Thyroid gland (tissue), 4 donors: ENCODE data around the gene SVEP1. TPM values are rescaled to one million over a fixed set of nuclear protein-coding genes. Genes with fewer than 3 reads are reported as not detected.

Experiments used
- DNase-seq, 2 donors: peaks; one replicate each; pipeline ENCODE4 v3.0.0-alpha.2; 2019
- H3K27ac ChIP-seq, 3 donors: fragments of 200-600 bp; sonication (generic); 1 replicate in 2 of 3; 2 replicates in 1 of 3; pipeline ENCODE4 v1.5.1; 2016 to 2019; ENCODE audit warnings: mild to moderate bottlenecking in 1 of 3, moderate library complexity in 1 of 3
- H3K27me3 ChIP-seq: fragments of 200-600 bp; sonication (generic); one replicate; pipeline ENCODE4 v1.5.1; 2019
- H3K36me3 ChIP-seq, 2 donors: fragments of 200-600 bp; sonication (generic); one replicate each; pipeline ENCODE4 v1.5.1; 2016 to 2019
- H3K4me1 ChIP-seq, 2 donors: fragments of 200-600 bp; sonication (generic); one replicate each; pipeline ENCODE4 v1.5.1; 2017 to 2019
- H3K4me3 ChIP-seq, 3 donors: fragments of 200-600 bp; sonication (generic); replicated peaks in 1 of 3; 1 replicate in 2 of 3; 2 replicates in 1 of 3; pipeline ENCODE4 v1.5.1; 2016; ENCODE audit warnings: mild to moderate bottlenecking in 1 of 3
- H3K9me3 ChIP-seq: fragments of 200-600 bp; sonication (generic); one replicate; pipeline ENCODE4 v1.5.1; 2017
- POLR2A ChIP-seq, 2 donors: fragments of 450-650 bp; IDR thresholded peaks; one replicate each; pipeline ENCODE4 v1.6.1; 2017; ENCODE audit warnings: antibody characterized with exemption in 2 of 2, mild to moderate bottlenecking in 2 of 2, moderate library complexity in 1 of 2
- WGBS, 2 donors: methylation state at CpG; one replicate each; pipeline ENCODE4 v1.1.5; 2017; 5-methylcytosine and 5-hydroxymethylcytosine counted together
- intact Hi-C: fragments of 100-400 bp; cut with DNase I; formaldehyde crosslinking; loops from one replicate; pipeline ENCODE4 v1.15.1; 2023
- total RNA-seq, 4 donors: library from RNA; depleted of rRNA; stranded (reverse); fragments of >200 nt; gene quantifications; one replicate each; pipeline ENCODE4 v1.2.3, GENCODE V29; 2016
- TF ChIP-seq, protein P1 (sequence below), 6 experiments: fragments of 200-600 bp in 3 of 6; fragments of 450-650 bp in 3 of 6; sonication (generic) in 3 of 6; IDR thresholded peaks; one replicate each; pipeline ENCODE4 v1.5.1; 2016 to 2019; ENCODE audit warnings: antibody characterized with exemption in 6 of 6, mild to moderate bottlenecking in 2 of 6, inconsistent platforms in 1 of 6, moderate library complexity in 1 of 6

The SVEP1 gene
- total RNA-seq, 4 donors from 2014 or later: 14.1 to 55.5 (median 31.9) TPM

DNA sequence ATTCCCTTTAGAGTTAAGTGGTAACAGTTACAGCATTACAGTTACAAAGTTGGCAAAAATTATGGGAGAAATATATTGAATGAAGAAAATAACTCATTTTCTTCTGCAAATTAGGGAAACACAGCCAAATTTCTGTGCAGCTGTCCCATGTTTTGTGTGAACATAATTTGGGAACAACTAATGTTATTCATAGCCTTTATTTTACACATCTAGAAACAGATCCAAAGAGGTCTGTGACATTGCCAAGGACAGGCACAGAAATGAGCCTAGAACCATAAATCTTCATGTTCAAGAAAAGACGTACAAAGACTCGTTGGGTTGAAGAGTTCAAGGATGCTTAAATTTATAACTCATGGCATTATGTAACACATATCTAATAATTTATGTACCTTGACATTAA is 127.8 kb downstream of the SVEP1 start:
- TF ChIP-seq, protein P1, sequence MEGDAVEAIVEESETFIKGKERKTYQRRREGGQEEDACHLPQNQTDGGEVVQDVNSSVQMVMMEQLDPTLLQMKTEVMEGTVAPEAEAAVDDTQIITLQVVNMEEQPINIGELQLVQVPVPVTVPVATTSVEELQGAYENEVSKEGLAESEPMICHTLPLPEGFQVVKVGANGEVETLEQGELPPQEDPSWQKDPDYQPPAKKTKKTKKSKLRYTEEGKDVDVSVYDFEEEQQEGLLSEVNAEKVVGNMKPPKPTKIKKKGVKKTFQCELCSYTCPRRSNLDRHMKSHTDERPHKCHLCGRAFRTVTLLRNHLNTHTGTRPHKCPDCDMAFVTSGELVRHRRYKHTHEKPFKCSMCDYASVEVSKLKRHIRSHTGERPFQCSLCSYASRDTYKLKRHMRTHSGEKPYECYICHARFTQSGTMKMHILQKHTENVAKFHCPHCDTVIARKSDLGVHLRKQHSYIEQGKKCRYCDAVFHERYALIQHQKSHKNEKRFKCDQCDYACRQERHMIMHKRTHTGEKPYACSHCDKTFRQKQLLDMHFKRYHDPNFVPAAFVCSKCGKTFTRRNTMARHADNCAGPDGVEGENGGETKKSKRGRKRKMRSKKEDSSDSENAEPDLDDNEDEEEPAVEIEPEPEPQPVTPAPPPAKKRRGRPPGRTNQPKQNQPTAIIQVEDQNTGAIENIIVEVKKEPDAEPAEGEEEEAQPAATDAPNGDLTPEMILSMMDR (IDR thresholded peaks at IDR 0.05): no peak
- intact Hi-C loops: no loop called here
- WGBS, 2 donors: 70 to 85% methylated on average over 2 of the region's 2 CpGs

GRCh38 chr9:110447476-110447875 is 132.1 kb downstream of the SVEP1 start:
- intact Hi-C loops: loop anchor here (10.0 kb wide), 1 partner anchor 177 kb away; no protein-coding TSS in a partner anchor
- H3K4me3 ChIP-seq: no peak overlapping the region
- TF ChIP-seq, protein P1 (IDR thresholded peaks at IDR 0.05): no peak
- H3K36me3 ChIP-seq: no peaks in the 10 kb centered on the region
- DNase-seq: no peak
- no peak overlapping the region for H3K27ac ChIP-seq
- no peaks in the 10 kb centered on the region for H3K27me3 ChIP-seq
- H3K4me1 ChIP-seq: no peaks in the 10 kb centered on the region
- H3K9me3 ChIP-seq: no peaks in the 10 kb centered on the region

More for the DNA sequence above, 127.8 kb downstream of the SVEP1 start:
- Histone ChIP-seq H3K27me3 (no peaks in the 10 kb centered on the region), H3K27ac (no peak overlapping the region), H3K4me1 (no peaks in the 10 kb centered on the region), H3K4me3 (no peak overlapping the region), H3K36me3 (no peaks in the 10 kb centered on the region), H3K9me3 (no peaks in the 10 kb centered on the region)
- no peak for DNase-seq

GRCh38 chr9:110446171-110446570 is 133.4 kb downstream of the SVEP1 start:
- Histone ChIP-seq H3K4me3 (no peak overlapping the region), H3K36me3 (no peaks in the 10 kb centered on the region), H3K9me3 (no peaks in the 10 kb centered on the region), H3K27ac (no peak overlapping the region), H3K27me3 (no peaks in the 10 kb centered on the region), H3K4me1 (no peaks in the 10 kb centered on the region)
- no peak for TF ChIP-seq POLR2A (IDR thresholded peaks at IDR 0.05)
- TF ChIP-seq, protein P1 (IDR thresholded peaks at IDR 0.05): no peak
- intact Hi-C loops: loop anchor here (10.0 kb wide), 1 partner anchor 179 kb away; no protein-coding TSS in a partner anchor
- no peak for DNase-seq

DNA sequence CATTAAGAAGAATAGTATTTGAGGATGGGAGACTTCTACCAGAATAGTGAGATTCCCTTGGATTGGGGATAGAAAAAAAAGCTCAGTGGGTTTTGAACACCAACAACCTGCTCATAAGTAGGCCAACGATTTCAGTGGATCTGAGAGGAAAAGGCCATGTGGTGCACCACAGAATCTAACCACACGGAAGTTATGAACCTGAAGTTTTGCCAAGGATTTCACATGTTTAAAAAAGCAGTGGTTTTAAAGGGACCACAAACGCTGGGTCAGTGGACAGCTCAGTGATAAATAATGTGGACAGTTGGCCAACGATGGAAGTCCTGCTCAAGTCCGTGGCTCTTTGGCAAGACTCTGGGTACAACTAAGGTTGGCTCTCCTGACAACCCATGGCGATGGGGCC is 134.6 kb downstream of the SVEP1 start:
- no peak for DNase-seq
- intact Hi-C loops: loop anchor here (10.0 kb wide), 1 partner anchor 180 kb away; no protein-coding TSS in a partner anchor
- Histone ChIP-seq H3K27me3 (no peaks in the 10 kb centered on the region), H3K27ac (no peak overlapping the region), H3K4me3 (no peak overlapping the region), H3K36me3 (no peaks in the 10 kb centered on the region), H3K9me3 (no peaks in the 10 kb centered on the region), H3K4me1 (no peaks in the 10 kb centered on the region)
- 82 to 86% methylated on average over 6 of the region's 6 CpGs for WGBS, 2 donors
- TF ChIP-seq POLR2A (IDR thresholded peaks at IDR 0.05): no peak
- TF ChIP-seq, protein P1 (IDR thresholded peaks at IDR 0.05): no peak

- H3K4me1 ChIP-seq: no peaks in the 10 kb centered on the region
- H3K27me3 ChIP-seq: no peaks in the 10 kb centered on the region
- no peak overlapping the region for H3K4me3 ChIP-seq
- DNase-seq: no peak
- no peaks in the 10 kb centered on the region for H3K9me3 ChIP-seq
- intact Hi-C loops: loop anchor here (10.0 kb wide), 1 partner anchor 181 kb away; no protein-coding TSS in a partner anchor
- no peak overlapping the region for H3K27ac ChIP-seq
- no peaks in the 10 kb centered on the region for H3K36me3 ChIP-seq
- TF ChIP-seq, protein P1 (IDR thresholded peaks at IDR 0.05): no peak
Observed at GRCh38 chr9:110443866-110444220, 135.7 kb downstream of the SVEP1 start.
